GM12878 (cell line): ENCODE results near the gene LCE1F. TPM values are rescaled to one million over a fixed set of nuclear protein-coding genes. Genes with fewer than 3 reads are reported as not detected.

Experiments used
- ATAC-seq: fragments of 200-7000 bp; cut with Tn5 transposase; 3 replicates; pipeline ENCODE4 v1.9.1; 2020; ENCODE audit warnings: mild to moderate bottlenecking, moderate library complexity
- BruUV-seq: library from RNA; stranded (reverse); fragments of 400-500 nt; replicated peaks from 2 replicates; lab custom pipeline; 2021; lab: Mats Ljungman, UMichigan
- CTCF ChIA-PET: fragments of 300-600 bp; sonication (Branson Sonifier 250); formaldehyde crosslinking; extraction: SDS; loops from one replicate; lab custom pipeline; 2021; ENCODE audit warnings: inconsistent platforms; lab: Yijun Ruan, JAX
- POLR2A ChIA-PET: fragments of 350-600 bp; formaldehyde crosslinking; extraction: SDS; loops from one replicate; lab custom pipeline; 2021; ENCODE audit warnings: inconsistent platforms; lab: Charles Lee
- RAD21 ChIA-PET: fragments of 300-600 bp; sonication (Branson Sonifier 250); formaldehyde crosslinking; loops from one replicate; lab custom pipeline; 2023; ENCODE audit warnings: antibody characterized with exemption; ENCODE audit not compliant: unreplicated experiment; lab: Charles Lee
- SMC1A ChIA-PET: fragments of 300-600 bp; sonication (Branson Sonifier 250); formaldehyde crosslinking; loops from one replicate; lab custom pipeline; 2023; ENCODE audit not compliant: unreplicated experiment, uncharacterized antibody; lab: Charles Lee
- DNase-seq: peaks from one replicate; pipeline ENCODE4 v3.0.0-alpha.2; 2011; ENCODE audit warnings: low read depth, low spot score
- FAIRE-seq: peaks from 3 replicates; lab custom pipeline; 2011; peaks lifted over from hg19 to GRCh38; lab: Jason Lieb, UNC
- H2AFZ ChIP-seq: 2 replicates; pipeline ENCODE4 v1.6.0; 2011; ENCODE audit warnings: low read depth, low read length, control low read depth; ENCODE audit not compliant: control insufficient read depth
- H3K27ac ChIP-seq: 2 replicates; pipeline ENCODE4 v1.5.1; 2011; ENCODE audit warnings: control low read depth; ENCODE audit not compliant: control insufficient read depth, insufficient read depth
- H3K27me3 ChIP-seq, 2 experiments: replicated peaks in 1 of 2; 2 replicates each; pipeline versions ENCODE4 v1.6.0 to v1.6.1; 2011; ENCODE audit warnings: low read length in 1 of 2; ENCODE audit not compliant: control insufficient read depth in 2 of 2, insufficient read depth in 2 of 2
- H3K36me3 ChIP-seq, 2 experiments: 2 replicates each; pipeline ENCODE4 v1.5.1; 2011; ENCODE audit warnings: low read length in 1 of 2; ENCODE audit not compliant: control insufficient read depth in 2 of 2, insufficient read depth in 2 of 2
- H3K4me1 ChIP-seq: 2 replicates; pipeline ENCODE4 v1.6.1; 2011; ENCODE audit warnings: mild to moderate bottlenecking, low read length, moderate library complexity, mixed read lengths; ENCODE audit not compliant: control insufficient read depth, insufficient read depth
- H3K4me2 ChIP-seq: 2 replicates; pipeline ENCODE4 v1.6.0; 2011; ENCODE audit warnings: control low read depth; ENCODE audit not compliant: control insufficient read depth, insufficient read depth
- H3K4me3 ChIP-seq: fragments of 200-600 bp; sonication (generic); 2 replicates; pipeline ENCODE4 v1.5.1; 2016
- H3K79me2 ChIP-seq: 2 replicates; pipeline ENCODE4 v1.6.0; 2011; ENCODE audit warnings: low read length; ENCODE audit not compliant: control insufficient read depth, insufficient read depth
- H3K9ac ChIP-seq: 2 replicates; pipeline ENCODE4 v1.8.0; 2011; ENCODE audit warnings: low read length, control low read depth, mixed read lengths; ENCODE audit not compliant: control insufficient read depth, insufficient read depth
- H3K9me3 ChIP-seq: replicated peaks from 3 replicates; pipeline ENCODE4 v1.5.1; 2011; ENCODE audit warnings: mild to moderate bottlenecking, low read length; ENCODE audit not compliant: control insufficient read depth, insufficient read depth
- H4K20me1 ChIP-seq: 2 replicates; pipeline ENCODE4 v1.6.0; 2011; ENCODE audit not compliant: control insufficient read depth, insufficient read depth
- ATF7 ChIP-seq: fragments of 450-650 bp; IDR thresholded peaks from 2 replicates; pipeline ENCODE4 v1.6.1; 2016; ENCODE audit warnings: low read depth, mild to moderate bottlenecking
- CBFB ChIP-seq: IDR thresholded peaks from 2 replicates; pipeline ENCODE4 v1.6.1; 2016; ENCODE audit warnings: antibody characterized with exemption, low read depth
- FOXM1 ChIP-seq: IDR thresholded peaks from 2 replicates; pipeline ENCODE4 v1.6.1; 2012; ENCODE audit warnings: low read depth, mild to moderate bottlenecking, inconsistent platforms, low read length, moderate library complexity
- GATAD2B ChIP-seq: fragments of 450-650 bp; conservative IDR thresholded peaks from 2 replicates; pipeline ENCODE4 v1.6.1; 2017; ENCODE audit warnings: low read depth, mild to moderate bottlenecking, moderate library complexity
- MEF2A ChIP-seq: IDR thresholded peaks from 2 replicates; pipeline ENCODE4 v1.6.1; 2011; ENCODE audit warnings: low read depth, mild to moderate bottlenecking, low read length, moderate library complexity; ENCODE audit not compliant: insufficient read depth
- MTA3 ChIP-seq: IDR thresholded peaks from 2 replicates; pipeline ENCODE4 v1.6.1; 2012; ENCODE audit warnings: low read length, inconsistent platforms, borderline replicate concordance
- NR2C2 ChIP-seq: IDR thresholded peaks from 2 replicates; pipeline ENCODE4 v1.6.1; 2011; ENCODE audit warnings: borderline replicate concordance, low read depth; ENCODE audit not compliant: control insufficient read depth, insufficient read length
- NR2F1 ChIP-seq: fragments of 450-650 bp; conservative IDR thresholded peaks from 2 replicates; pipeline ENCODE4 v1.6.1; 2017; ENCODE audit warnings: mild to moderate bottlenecking
- NRF1 ChIP-seq: conservative IDR thresholded peaks from 2 replicates; pipeline ENCODE4 v1.6.1; 2011; ENCODE audit warnings: mild to moderate bottlenecking, low read depth, low read length, improper control_type of control experiment
- RBBP5 ChIP-seq: fragments of 200-600 bp; sonication (generic); conservative IDR thresholded peaks from 2 replicates; pipeline ENCODE4 v1.6.1; 2016
- SPI1 ChIP-seq: IDR thresholded peaks from 2 replicates; pipeline ENCODE4 v1.6.1; 2011; ENCODE audit warnings: low read depth, mild to moderate bottlenecking, low read length, moderate library complexity, borderline replicate concordance; ENCODE audit not compliant: insufficient read depth
- SREBF2 ChIP-seq: IDR thresholded peaks from 2 replicates; pipeline ENCODE4 v1.6.1; 2012; ENCODE audit warnings: mild to moderate bottlenecking, low read length
- TBL1XR1 ChIP-seq: IDR thresholded peaks from 2 replicates; pipeline ENCODE4 v1.6.1; 2012; ENCODE audit warnings: low read depth, low read length, improper control_type of control experiment
- TCF7 ChIP-seq: IDR thresholded peaks from 2 replicates; pipeline ENCODE4 v1.6.1; 2014; ENCODE audit warnings: antibody characterized with exemption, borderline replicate concordance
- ZBTB4 ChIP-seq: fragments of 450-650 bp; formaldehyde crosslinking; IDR thresholded peaks from 2 replicates; pipeline ENCODE4 v1.4.0; 2022; ENCODE audit warnings: mild to moderate bottlenecking, moderate library complexity
- ZNF24 ChIP-seq: fragments of 450-650 bp; IDR thresholded peaks from 2 replicates; pipeline ENCODE4 v1.6.1; 2017; ENCODE audit warnings: antibody characterized with exemption, mild to moderate bottlenecking
- in situ Hi-C: fragments of 300-500 bp; cut with MboI; formaldehyde crosslinking; loops from 9 replicates; pipeline ENCODE4 v1.14.3; 2018; ENCODE audit warnings: mixed read lengths
- intact Hi-C: fragments of 100-400 bp; cut with micrococcal nuclease; formaldehyde crosslinking; loops from one replicate; pipeline ENCODE4 v1.14.2; 2022; ENCODE audit not compliant: unreplicated experiment
- polyA plus RNA-seq, 11 experiments: library from polyadenylated mRNA; depleted of rRNA in 4 of 11; unstranded in 6 of 11; stranded (reverse) in 5 of 11; fragments of >200 nt; fragmentation: Nextera tagmentation in 4 of 11; fragmentation: Illumina TruSeq in 1 of 11; extraction: Ambion mirVana in 4 of 11; extraction: Trizol in 1 of 11; gene quantifications; 1 replicate in 1 of 11; 2 replicates in 10 of 11; pipeline versions ENCODE4 v1.2.1 to v1.2.3, GENCODE V29; 2011 to 2016; ENCODE audit warnings: inconsistent platforms in 2 of 11, missing spikeins in 2 of 11, low read depth in 1 of 11
- total RNA-seq, 4 experiments: library from RNA; depleted of rRNA in 3 of 4; stranded (reverse); fragments of >200 nt in 3 of 4; fragmentation: Illumina TruSeq in 1 of 4; extraction: Trizol in 1 of 4; gene quantifications; 2 replicates each; pipeline versions ENCODE4 v1.2.1 to v1.2.3, GENCODE V29; 2013 to 2021

LCE1F gene
- total and polyA plus RNA-seq, 10 of the 15 experiments (the other 5 are each of a cell fraction or from before 2014, with no cell fraction given), result 0.72 to 0.96 TPM; not detected in 8

- no peaks in the 10 kb centered on the region for H3K79me2 ChIP-seq
- no peaks in the 10 kb centered on the region; the same call in 1 of the 2 replicates for H3K4me1 ChIP-seq
- no peak for DNase-seq
- H2AFZ ChIP-seq, result no peak overlapping the region
- H3K9me3 ChIP-seq, result no peaks in the 10 kb centered on the region
- TF ChIP-seq SPI1, result no peak
- TF ChIP-seq TBL1XR1, result no peak
- no peak for TF ChIP-seq ZNF24
- no peak for TF ChIP-seq NR2F1
- TF ChIP-seq GATAD2B, result no peak
- TF ChIP-seq SREBF2, result no peak
- TF ChIP-seq MTA3, result no peak
- no peak for TF ChIP-seq MEF2A
- TF ChIP-seq NRF1, result no peak
- TF ChIP-seq CBFB, result no peak
- no peak for TF ChIP-seq RBBP5
- no peak for TF ChIP-seq TCF7
- TF ChIP-seq ATF7, result no peak
- no peak for TF ChIP-seq ZBTB4 (CRISPR knock-in tag)
- TF ChIP-seq NR2C2, result no peak
- TF ChIP-seq FOXM1, result no peak
- H3K27me3 ChIP-seq, result no peaks in the 10 kb centered on the region
- H4K20me1 ChIP-seq, result no peaks in the 10 kb centered on the region
- FAIRE-seq, result no peak
- POLR2A ChIA-PET, result no interaction called here
- RAD21 ChIA-PET, result no interaction called here
- CTCF ChIA-PET, result no interaction called here
- no peak overlapping the region for H3K9ac ChIP-seq
- no TSS peak for BruUV-seq
- intact Hi-C loops (no loop called here), in situ Hi-C loops (no loop called here)
- no peak for ATAC-seq
- H3K4me2 ChIP-seq, result no peak overlapping the region
- H3K4me3 ChIP-seq, result no peak overlapping the region
- no peak overlapping the region for H3K27ac ChIP-seq
- SMC1A ChIA-PET, result no interaction called here
- H3K36me3 ChIP-seq, result no peaks in the 10 kb centered on the region
Observed at GRCh38 chr1:152824964-152825363, 50.0 kb downstream of the LCE1F start.

Other genes starting within 250 kb of the LCE1F start
Only the 7 nearest of the 24 such genes appear.
- not detected in 2 replicates for gene LCE4A, start 67.0 kb upstream of the LCE1F start, total RNA-seq (2014; rRNA removed)
- gene LCE4A, start 67.0 kb upstream of the LCE1F start, total RNA-seq (2014; rRNA removed; fragmentation: Illumina TruSeq; extraction: Trizol), result not detected in 2 replicates
- not detected in 2 replicates for gene LCE4A, start 67.0 kb upstream of the LCE1F start, total RNA-seq (2021)
- gene LCE4A, start 67.0 kb upstream of the LCE1F start, polyA plus RNA-seq (2011; rRNA removed), result not detected in 2 replicates
- gene LCE4A, start 67.0 kb upstream of the LCE1F start, polyA plus RNA-seq (2014; fragmentation: Illumina TruSeq; extraction: Trizol), result not detected in 2 replicates
- gene LCE4A, start 67.0 kb upstream of the LCE1F start, polyA plus RNA-seq (2014; fragmentation: Nextera tagmentation; extraction: Ambion mirVana), result not detected
- gene LCE4A, start 67.0 kb upstream of the LCE1F start, polyA plus RNA-seq (2014; rRNA removed), result not detected in 2 replicates
- not detected for gene LCE4A, start 67.0 kb upstream of the LCE1F start, polyA plus RNA-seq (2016; fragmentation: Nextera tagmentation; extraction: Ambion mirVana)
- not detected in 2 replicates for gene KPRP, start 17.1 kb upstream of the LCE1F start, total RNA-seq (2014; rRNA removed)
- gene KPRP, start 17.1 kb upstream of the LCE1F start, total RNA-seq (2014; rRNA removed; fragmentation: Illumina TruSeq; extraction: Trizol), result not detected in 2 replicates
- not detected in 2 replicates for gene KPRP, start 17.1 kb upstream of the LCE1F start, total RNA-seq (2021)
- not detected in 2 replicates for gene KPRP, start 17.1 kb upstream of the LCE1F start, polyA plus RNA-seq (2011; rRNA removed)
- not detected in 2 replicates for gene KPRP, start 17.1 kb upstream of the LCE1F start, polyA plus RNA-seq (2014; fragmentation: Illumina TruSeq; extraction: Trizol)
- not detected for gene KPRP, start 17.1 kb upstream of the LCE1F start, polyA plus RNA-seq (2014; fragmentation: Nextera tagmentation; extraction: Ambion mirVana)
- not detected in 2 replicates for gene KPRP, start 17.1 kb upstream of the LCE1F start, polyA plus RNA-seq (2014; rRNA removed)
- not detected for gene KPRP, start 17.1 kb upstream of the LCE1F start, polyA plus RNA-seq (2016; fragmentation: Nextera tagmentation; extraction: Ambion mirVana)
- gene LCE1E, start 11.1 kb downstream of the LCE1F start, total RNA-seq (2014; rRNA removed), result 0.45 and 1.1 TPM in 2 replicates
- gene LCE1E, start 11.1 kb downstream of the LCE1F start, total RNA-seq (2014; rRNA removed; fragmentation: Illumina TruSeq; extraction: Trizol), result 0.41 and 0.49 TPM in 2 replicates
- gene LCE1E, start 11.1 kb downstream of the LCE1F start, total RNA-seq (2021), result 1.0 and 3.7 TPM in 2 replicates
- 0.88 and 1.4 TPM in 2 replicates for gene LCE1E, start 11.1 kb downstream of the LCE1F start, polyA plus RNA-seq (2011; rRNA removed)
- 0.51 and 0.90 TPM in 2 replicates for gene LCE1E, start 11.1 kb downstream of the LCE1F start, polyA plus RNA-seq (2014; fragmentation: Illumina TruSeq; extraction: Trizol)
- under 1 TPM in 1 of 2 experiments, not detected in 1; 0.33 TPM for gene LCE1E, start 11.1 kb downstream of the LCE1F start, polyA plus RNA-seq (2014; fragmentation: Nextera tagmentation; extraction: Ambion mirVana)
- gene LCE1E, start 11.1 kb downstream of the LCE1F start, polyA plus RNA-seq (2014; rRNA removed), result 1.1 and 1.3 TPM in 2 replicates
- 1 to 10 TPM; 6.6 to 8.2 TPM for gene LCE1E, start 11.1 kb downstream of the LCE1F start, polyA plus RNA-seq (2016; fragmentation: Nextera tagmentation; extraction: Ambion mirVana)
- gene LCE1D, start 21.6 kb downstream of the LCE1F start, total RNA-seq (2014; rRNA removed), result not detected in 2 replicates
- not detected in 2 replicates for gene LCE1D, start 21.6 kb downstream of the LCE1F start, total RNA-seq (2014; rRNA removed; fragmentation: Illumina TruSeq; extraction: Trizol)
- not detected in 2 replicates for gene LCE1D, start 21.6 kb downstream of the LCE1F start, total RNA-seq (2021)
- gene LCE1D, start 21.6 kb downstream of the LCE1F start, polyA plus RNA-seq (2011; rRNA removed), result not detected in 2 replicates
- gene LCE1D, start 21.6 kb downstream of the LCE1F start, polyA plus RNA-seq (2014; fragmentation: Illumina TruSeq; extraction: Trizol), result not detected in 2 replicates
- gene LCE1D, start 21.6 kb downstream of the LCE1F start, polyA plus RNA-seq (2014; fragmentation: Nextera tagmentation; extraction: Ambion mirVana), result not detected
- not detected in 2 replicates for gene LCE1D, start 21.6 kb downstream of the LCE1F start, polyA plus RNA-seq (2014; rRNA removed)
- gene LCE1D, start 21.6 kb downstream of the LCE1F start, polyA plus RNA-seq (2016; fragmentation: Nextera tagmentation; extraction: Ambion mirVana), result not detected
- 0.23 and 1.5 TPM in 2 replicates for gene LCE1C, start 31.5 kb downstream of the LCE1F start, total RNA-seq (2014; rRNA removed)
- not detected in 2 replicates for gene LCE1C, start 31.5 kb downstream of the LCE1F start, total RNA-seq (2014; rRNA removed; fragmentation: Illumina TruSeq; extraction: Trizol)
- 0.77 and 1.7 TPM in 2 replicates for gene LCE1C, start 31.5 kb downstream of the LCE1F start, total RNA-seq (2021)
- 0.15 and 0.45 TPM in 2 replicates for gene LCE1C, start 31.5 kb downstream of the LCE1F start, polyA plus RNA-seq (2011; rRNA removed)
- gene LCE1C, start 31.5 kb downstream of the LCE1F start, polyA plus RNA-seq (2014; fragmentation: Illumina TruSeq; extraction: Trizol), result not detected in 2 replicates
- gene LCE1C, start 31.5 kb downstream of the LCE1F start, polyA plus RNA-seq (2014; fragmentation: Nextera tagmentation; extraction: Ambion mirVana), result not detected
- 1.00 and 1.2 TPM in 2 replicates for gene LCE1C, start 31.5 kb downstream of the LCE1F start, polyA plus RNA-seq (2014; rRNA removed)
- gene LCE1C, start 31.5 kb downstream of the LCE1F start, polyA plus RNA-seq (2016; fragmentation: Nextera tagmentation; extraction: Ambion mirVana), result 1 to 10 TPM; 2.5 to 4.1 TPM
- 0.16 TPM in 1 of 2 replicates, not detected in the other for gene LCE1B, start 36.8 kb downstream of the LCE1F start, total RNA-seq (2014; rRNA removed)
- gene LCE1B, start 36.8 kb downstream of the LCE1F start, total RNA-seq (2014; rRNA removed; fragmentation: Illumina TruSeq; extraction: Trizol), result 0.18 and 0.36 TPM in 2 replicates
- 0.74 TPM in 1 of 2 replicates, not detected in the other for gene LCE1B, start 36.8 kb downstream of the LCE1F start, total RNA-seq (2021)
- 0.66 and 0.86 TPM in 2 replicates for gene LCE1B, start 36.8 kb downstream of the LCE1F start, polyA plus RNA-seq (2011; rRNA removed)
- 0.13 and 0.73 TPM in 2 replicates for gene LCE1B, start 36.8 kb downstream of the LCE1F start, polyA plus RNA-seq (2014; fragmentation: Illumina TruSeq; extraction: Trizol)
- gene LCE1B, start 36.8 kb downstream of the LCE1F start, polyA plus RNA-seq (2014; fragmentation: Nextera tagmentation; extraction: Ambion mirVana), result under 1 TPM in 1 of 2 experiments, not detected in 1; 0.20 TPM
- 0.44 and 0.45 TPM in 2 replicates for gene LCE1B, start 36.8 kb downstream of the LCE1F start, polyA plus RNA-seq (2014; rRNA removed)
- gene LCE1B, start 36.8 kb downstream of the LCE1F start, polyA plus RNA-seq (2016; fragmentation: Nextera tagmentation; extraction: Ambion mirVana), result 1 to 10 TPM; 2.4 to 3.3 TPM
- not detected in 2 replicates for gene LCE1A, start 52.3 kb downstream of the LCE1F start, total RNA-seq (2014; rRNA removed)
- gene LCE1A, start 52.3 kb downstream of the LCE1F start, total RNA-seq (2014; rRNA removed; fragmentation: Illumina TruSeq; extraction: Trizol), result not detected in 2 replicates
- not detected in 2 replicates for gene LCE1A, start 52.3 kb downstream of the LCE1F start, total RNA-seq (2021)
- not detected in 2 replicates for gene LCE1A, start 52.3 kb downstream of the LCE1F start, polyA plus RNA-seq (2011; rRNA removed)
- not detected in 2 replicates for gene LCE1A, start 52.3 kb downstream of the LCE1F start, polyA plus RNA-seq (2014; fragmentation: Illumina TruSeq; extraction: Trizol)
- not detected for gene LCE1A, start 52.3 kb downstream of the LCE1F start, polyA plus RNA-seq (2014; fragmentation: Nextera tagmentation; extraction: Ambion mirVana)
- gene LCE1A, start 52.3 kb downstream of the LCE1F start, polyA plus RNA-seq (2014; rRNA removed), result not detected in 2 replicates
- not detected for gene LCE1A, start 52.3 kb downstream of the LCE1F start, polyA plus RNA-seq (2016; fragmentation: Nextera tagmentation; extraction: Ambion mirVana)